Spleen (tissue), 7 donors: ENCODE results near the gene PALM3.

ENCODE experiments used
- POLR2A ChIP-seq, 3 donors: fragments of 450-650 bp; IDR thresholded peaks; one replicate each; pipeline ENCODE4 v1.5.1; 2017; ENCODE audit warnings: antibody characterized with exemption in 3 of 3, mild to moderate bottlenecking in 1 of 3
- POLR2AphosphoS5 ChIP-seq, 3 donors: sonication (generic); formaldehyde crosslinking; IDR thresholded peaks; one replicate each; pipeline ENCODE4 v1.5.1; 2017; ENCODE audit warnings: antibody characterized with exemption in 3 of 3
- TF ChIP-seq, protein P1 (sequence below), 11 experiments: fragments of 200-600 bp in 7 of 11; fragments of 450-650 bp in 4 of 11; sonication (generic) in 4 of 11; IDR thresholded peaks in 8 of 11; conservative IDR thresholded peaks in 3 of 11; 1 replicate in 7 of 11; 2 replicates in 4 of 11; pipeline versions ENCODE4 v1.4.0 to v1.8.0; 2016 to 2021; ENCODE audit warnings: antibody characterized with exemption in 11 of 11, inconsistent platforms in 4 of 11, mild to moderate bottlenecking in 1 of 11
- donor health status: DM: no; HTN: no; CAD: no; lungs with moderate emphysema.
- donor health status: DM: no; HTN: no; CAD: no.
- donor health status: DM: no; HTN: no; CAD: no.

- TF ChIP-seq, protein P1, sequence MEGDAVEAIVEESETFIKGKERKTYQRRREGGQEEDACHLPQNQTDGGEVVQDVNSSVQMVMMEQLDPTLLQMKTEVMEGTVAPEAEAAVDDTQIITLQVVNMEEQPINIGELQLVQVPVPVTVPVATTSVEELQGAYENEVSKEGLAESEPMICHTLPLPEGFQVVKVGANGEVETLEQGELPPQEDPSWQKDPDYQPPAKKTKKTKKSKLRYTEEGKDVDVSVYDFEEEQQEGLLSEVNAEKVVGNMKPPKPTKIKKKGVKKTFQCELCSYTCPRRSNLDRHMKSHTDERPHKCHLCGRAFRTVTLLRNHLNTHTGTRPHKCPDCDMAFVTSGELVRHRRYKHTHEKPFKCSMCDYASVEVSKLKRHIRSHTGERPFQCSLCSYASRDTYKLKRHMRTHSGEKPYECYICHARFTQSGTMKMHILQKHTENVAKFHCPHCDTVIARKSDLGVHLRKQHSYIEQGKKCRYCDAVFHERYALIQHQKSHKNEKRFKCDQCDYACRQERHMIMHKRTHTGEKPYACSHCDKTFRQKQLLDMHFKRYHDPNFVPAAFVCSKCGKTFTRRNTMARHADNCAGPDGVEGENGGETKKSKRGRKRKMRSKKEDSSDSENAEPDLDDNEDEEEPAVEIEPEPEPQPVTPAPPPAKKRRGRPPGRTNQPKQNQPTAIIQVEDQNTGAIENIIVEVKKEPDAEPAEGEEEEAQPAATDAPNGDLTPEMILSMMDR (IDR thresholded peaks at IDR 0.05 in 8 of 11, conservative IDR thresholded peaks at IDR 0.05 in 3 of 11): no peak
- TF ChIP-seq POLR2AphosphoS5 (IDR thresholded peaks at IDR 0.05) (no peak), POLR2A (IDR thresholded peaks at IDR 0.05) (no peak)
These were observed 49.4 kb downstream of the PALM3 start for GRCh38 chr19:14012378-14012915.
